ENCODE results near the gene TSPOAP1. TPM values are rescaled to one million over a fixed set of nuclear protein-coding genes. Genes with fewer than 3 reads are reported as not detected.

TSPOAP1 gene, protein sequence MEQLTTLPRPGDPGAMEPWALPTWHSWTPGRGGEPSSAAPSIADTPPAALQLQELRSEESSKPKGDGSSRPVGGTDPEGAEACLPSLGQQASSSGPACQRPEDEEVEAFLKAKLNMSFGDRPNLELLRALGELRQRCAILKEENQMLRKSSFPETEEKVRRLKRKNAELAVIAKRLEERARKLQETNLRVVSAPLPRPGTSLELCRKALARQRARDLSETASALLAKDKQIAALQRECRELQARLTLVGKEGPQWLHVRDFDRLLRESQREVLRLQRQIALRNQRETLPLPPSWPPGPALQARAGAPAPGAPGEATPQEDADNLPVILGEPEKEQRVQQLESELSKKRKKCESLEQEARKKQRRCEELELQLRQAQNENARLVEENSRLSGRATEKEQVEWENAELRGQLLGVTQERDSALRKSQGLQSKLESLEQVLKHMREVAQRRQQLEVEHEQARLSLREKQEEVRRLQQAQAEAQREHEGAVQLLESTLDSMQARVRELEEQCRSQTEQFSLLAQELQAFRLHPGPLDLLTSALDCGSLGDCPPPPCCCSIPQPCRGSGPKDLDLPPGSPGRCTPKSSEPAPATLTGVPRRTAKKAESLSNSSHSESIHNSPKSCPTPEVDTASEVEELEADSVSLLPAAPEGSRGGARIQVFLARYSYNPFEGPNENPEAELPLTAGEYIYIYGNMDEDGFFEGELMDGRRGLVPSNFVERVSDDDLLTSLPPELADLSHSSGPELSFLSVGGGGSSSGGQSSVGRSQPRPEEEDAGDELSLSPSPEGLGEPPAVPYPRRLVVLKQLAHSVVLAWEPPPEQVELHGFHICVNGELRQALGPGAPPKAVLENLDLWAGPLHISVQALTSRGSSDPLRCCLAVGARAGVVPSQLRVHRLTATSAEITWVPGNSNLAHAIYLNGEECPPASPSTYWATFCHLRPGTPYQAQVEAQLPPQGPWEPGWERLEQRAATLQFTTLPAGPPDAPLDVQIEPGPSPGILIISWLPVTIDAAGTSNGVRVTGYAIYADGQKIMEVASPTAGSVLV (N-terminal part only)
- 29.1 TPM for total RNA-seq

DNA sequence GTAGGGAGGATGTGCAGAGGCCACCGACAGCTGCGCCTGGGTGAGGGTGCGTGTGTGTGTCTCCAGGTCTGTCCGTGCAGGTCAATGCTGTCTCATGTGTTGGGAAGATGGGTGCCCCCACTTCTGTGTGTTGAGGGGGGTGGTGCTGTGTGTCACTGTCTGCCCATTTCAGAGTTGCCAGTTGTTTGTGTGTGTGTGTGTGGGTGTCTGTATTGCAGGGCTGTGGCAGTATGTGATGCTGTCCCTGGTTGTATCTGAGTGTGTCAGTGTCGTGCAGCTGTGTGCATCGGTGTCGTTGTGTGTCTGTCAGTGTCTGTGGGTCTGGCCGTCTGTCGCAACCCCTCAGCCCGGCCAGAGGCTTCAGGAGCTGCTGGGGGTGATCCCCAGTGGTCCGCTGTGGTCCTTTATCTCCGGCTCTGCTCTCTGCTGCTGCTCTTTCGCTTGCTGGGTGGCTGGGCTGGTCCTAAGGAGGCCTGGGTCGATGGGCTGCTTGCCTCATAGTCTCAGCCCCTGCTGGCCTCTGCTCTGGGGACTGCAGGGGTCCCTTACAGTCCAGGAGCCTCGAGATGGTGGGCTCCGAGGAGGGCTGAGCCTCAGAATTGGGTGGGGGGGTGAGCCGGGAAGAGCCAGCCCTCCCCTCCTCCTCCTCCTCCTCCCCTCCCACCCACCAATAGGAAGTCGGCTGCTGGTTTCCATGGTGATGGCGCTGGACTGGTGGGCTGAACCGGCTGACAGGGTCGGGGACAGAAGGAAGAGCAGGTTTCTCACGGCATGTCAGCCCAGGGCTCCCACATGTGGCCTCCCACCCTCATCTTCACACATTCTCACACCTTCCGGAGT, at the start of gene TSPOAP1:
TSPOAP1 (minus strand) TSS at position 601 of the 840 bp plus-strand sequence. CDS start 875 bp downstream, outside the sequence.

DNA sequence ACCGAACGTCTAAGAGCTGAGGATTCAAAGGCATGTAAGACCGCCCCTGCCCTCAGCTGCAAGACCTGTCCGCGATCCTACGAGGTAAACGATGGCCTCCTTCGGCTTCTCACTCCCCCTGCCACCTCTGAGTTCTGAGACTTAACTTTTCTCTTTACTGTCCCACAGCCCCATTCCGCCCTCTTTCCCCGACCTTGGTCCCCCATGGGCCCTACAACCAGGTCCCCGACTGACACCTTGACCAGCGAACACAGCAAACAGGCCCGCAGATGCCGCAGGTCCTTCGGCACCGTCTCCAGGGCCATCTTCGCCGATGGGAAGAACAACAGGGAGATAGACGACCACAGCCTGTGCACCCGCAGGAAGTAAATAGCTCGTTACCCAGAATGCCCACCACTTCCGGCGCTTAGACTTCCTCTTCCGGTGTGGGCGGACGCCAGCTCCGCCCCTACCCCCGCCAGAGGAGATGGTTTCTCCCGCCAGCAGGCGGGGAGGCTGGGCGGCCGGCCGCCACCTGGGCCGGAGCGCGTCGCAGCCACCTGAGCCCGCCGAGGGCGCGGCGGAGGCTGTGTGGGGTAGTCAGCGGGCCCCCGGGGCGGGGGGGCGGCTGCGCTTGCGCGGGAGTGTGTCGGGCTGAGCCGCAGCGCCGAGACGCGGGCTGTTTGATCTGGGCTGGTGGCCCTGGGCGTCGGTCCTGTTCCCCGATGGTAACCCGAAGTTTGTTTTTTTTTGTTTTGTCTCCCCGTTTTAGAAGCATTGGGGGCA, 23.4 kb upstream of the TSPOAP1 start, which contains the start of gene SUPT4H1:
SUPT4H1 (minus strand) TSS at position 371 of the 765 bp plus-strand sequence; CDS start at position 305, 66 bp downstream.

DNA sequence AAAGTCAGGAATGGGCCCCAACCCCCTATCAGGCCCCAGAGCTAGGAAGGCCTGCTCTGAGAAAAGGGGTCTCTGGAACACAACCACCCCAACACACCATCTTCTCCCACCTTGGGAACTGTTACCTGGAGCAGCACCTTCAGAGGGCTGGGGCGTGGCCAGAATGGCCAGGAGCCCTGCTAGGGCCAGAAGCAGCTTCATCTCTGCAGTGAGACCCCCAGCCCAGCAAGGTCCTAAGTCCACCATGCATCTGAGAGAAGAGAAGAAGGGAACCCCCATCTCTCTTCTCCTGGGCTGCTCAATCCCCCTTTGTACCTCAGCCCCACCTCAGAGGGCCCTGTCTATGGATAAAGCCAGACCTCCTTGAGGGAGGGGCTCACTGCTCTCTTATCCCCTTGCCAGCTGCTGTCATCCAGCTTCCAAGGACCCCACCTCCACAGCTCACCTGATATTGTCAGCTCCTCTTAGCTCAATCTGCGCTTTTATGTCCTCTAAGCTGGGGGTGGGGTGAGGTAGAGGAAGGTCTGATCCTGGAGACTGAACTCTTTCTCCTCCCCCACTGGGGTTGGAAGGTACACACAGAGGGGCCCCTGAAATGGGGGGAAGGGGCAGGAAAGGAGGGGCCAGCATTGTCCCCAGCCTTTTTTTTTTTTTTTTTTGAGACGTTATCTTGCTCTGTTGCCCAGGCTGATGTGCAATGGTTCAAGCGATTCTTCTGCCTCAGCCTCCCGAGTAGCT, 47.9 kb downstream of the TSPOAP1 start, which contains the start of gene MPO:
MPO (minus strand) TSS at position 456 of the 738 bp plus-strand sequence; CDS start at position 279, 177 bp downstream.

Small RNA genes within 50 kb of the gene (small RNA-seq; reads per million reads assigned to genes)
- not detected for gene MIR4736 (ENCODE audit: low replicate concordance)

Other genes starting within 250 kb of the TSPOAP1 start
- gene DYNLL2, start 245.4 kb downstream of the TSPOAP1 start, total RNA-seq: 27.5 TPM
- gene OR4D1, start 180.4 kb downstream of the TSPOAP1 start, total RNA-seq: not detected
- gene OR4D2, start 161.8 kb downstream of the TSPOAP1 start, total RNA-seq: not detected
- gene EPX, start 136.1 kb downstream of the TSPOAP1 start, total RNA-seq: 1.3 TPM
- gene MKS1, start 109.5 kb downstream of the TSPOAP1 start, total RNA-seq: 28.7 TPM
- not detected for gene LPO, start 90.2 kb downstream of the TSPOAP1 start, total RNA-seq
- 93.6 TPM for gene MPO, start 47.9 kb downstream of the TSPOAP1 start, total RNA-seq
- gene SUPT4H1, start 23.4 kb upstream of the TSPOAP1 start, total RNA-seq: 53.1 TPM
- gene RNF43, start 88.7 kb upstream of the TSPOAP1 start, total RNA-seq: 14.8 TPM
- gene HSF5, start 159.6 kb upstream of the TSPOAP1 start, total RNA-seq: 0.41 TPM
- gene MTMR4, start 185.8 kb upstream of the TSPOAP1 start, total RNA-seq: 58.2 TPM

All from metanephros (tissue), 2 donors.